Limb (tissue), 2 donors: ENCODE data around the gene ERC2.

ENCODE experiments used
- DNase-seq, 2 donors: peaks; one replicate each; pipeline ENCODE4 v3.0.0-alpha.2; 2016; ENCODE audit errors: extremely low spot score in 2 of 2

Gene ERC2

GRCh38 chr3:56368846-56369245 is 99.4 kb downstream of the ERC2 start:
- no peak for DNase-seq

- no peak for DNase-seq
Measured at GRCh38 chr3:56366641-56367162, 101.6 kb downstream of the ERC2 start.

DNA sequence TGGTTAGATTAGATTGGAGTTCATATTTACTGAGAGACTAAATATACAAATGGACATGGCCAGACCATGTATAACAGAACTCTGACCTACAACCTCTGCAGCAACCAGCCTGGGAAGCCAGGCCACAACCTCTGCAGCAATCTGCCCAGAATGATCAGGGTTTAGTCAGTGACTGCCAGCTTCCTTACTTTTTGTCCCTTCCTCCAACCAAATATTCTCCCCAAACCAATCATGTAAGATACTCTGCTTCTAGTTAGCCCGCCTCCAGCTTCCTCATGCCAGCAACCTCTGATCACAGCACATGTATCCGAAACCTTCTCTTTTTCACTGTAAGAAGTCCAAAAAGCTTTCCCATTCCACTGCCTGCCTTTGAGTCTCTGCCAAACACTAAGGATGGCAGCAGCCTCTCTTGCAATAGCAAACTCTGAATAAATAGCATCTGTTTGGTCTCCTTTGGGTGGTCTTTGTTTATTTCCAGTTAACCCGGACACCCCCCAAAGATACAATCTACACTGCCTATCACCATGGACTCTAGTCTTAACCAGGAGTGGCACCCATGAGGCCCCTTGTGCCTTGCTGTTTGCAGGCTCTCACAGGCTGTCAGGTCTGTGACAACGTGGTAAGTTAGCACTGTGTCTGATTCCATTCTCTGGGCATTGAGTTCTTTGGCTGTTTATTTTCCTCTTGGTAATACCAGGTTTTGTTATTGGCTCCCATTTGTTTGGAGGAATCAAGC is 102.2 kb downstream of the ERC2 start:
- no peak for DNase-seq

DNA sequence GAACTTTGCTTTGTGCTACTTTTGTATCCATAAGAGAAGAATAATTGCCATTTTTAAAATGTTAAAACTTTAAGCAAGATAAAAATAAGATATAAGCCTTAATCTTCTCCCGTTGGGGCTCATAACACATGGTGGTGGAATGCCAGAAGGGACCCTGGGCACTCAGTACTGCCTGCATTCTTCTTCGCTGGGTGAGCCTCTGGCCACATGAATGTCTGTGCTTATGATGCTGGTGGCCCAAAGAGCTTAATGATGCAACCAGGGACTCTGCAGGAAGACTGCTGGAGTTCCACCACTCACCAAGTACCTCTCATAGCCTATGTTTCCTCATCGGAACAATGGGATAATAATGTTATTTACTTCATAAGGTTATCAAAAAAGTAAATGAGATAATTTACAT is 103.6 kb downstream of the ERC2 start:
- no peak for DNase-seq

DNA sequence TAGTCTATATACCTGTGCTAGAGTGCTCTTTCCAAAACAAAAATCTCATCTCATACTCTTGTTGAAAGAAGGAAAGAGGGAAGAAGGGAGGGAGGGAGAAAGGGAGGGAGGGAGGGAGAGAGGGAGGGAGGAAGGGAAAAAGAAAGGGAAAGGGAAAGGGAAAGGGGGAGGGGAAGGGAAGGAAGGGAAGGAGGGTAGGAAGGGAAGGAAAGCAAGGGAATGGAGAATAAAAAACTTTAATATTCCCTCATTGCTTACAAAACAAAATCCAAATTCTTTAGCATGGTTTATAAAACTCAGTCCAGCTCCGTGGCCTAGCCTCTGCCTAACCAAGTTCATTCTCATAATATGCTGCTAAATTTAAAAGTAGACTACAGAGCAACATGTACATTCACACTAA is 104.5 kb downstream of the ERC2 start:
- DNase-seq: no peak

GRCh38 chr3:56361731-56362130 is 106.5 kb downstream of the ERC2 start:
- DNase-seq: no peak

- DNase-seq: no peak
Measured at GRCh38 chr3:56357266-56357665, 111.0 kb downstream of the ERC2 start.

DNA sequence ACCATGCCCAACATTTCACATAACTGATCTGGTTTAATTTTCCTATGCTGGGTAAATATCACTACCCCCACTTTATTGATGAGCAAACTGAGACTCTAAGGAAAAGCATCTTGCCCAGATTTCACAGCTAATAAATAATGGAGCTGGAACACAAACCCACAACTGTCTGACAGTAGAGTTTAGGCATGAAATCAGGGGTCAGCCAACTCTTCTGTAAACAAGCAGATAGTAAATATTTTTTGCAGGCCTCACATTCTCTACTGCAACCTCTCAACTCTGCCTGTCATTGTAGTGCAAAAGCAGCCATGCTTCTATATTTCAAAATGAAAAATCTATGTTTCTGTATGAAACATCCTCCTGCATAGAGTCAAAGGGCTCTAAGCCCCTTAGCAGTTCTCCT is 111.5 kb downstream of the ERC2 start:
- DNase-seq: no peak

- DNase-seq: no peak
Measured at GRCh38 chr3:56355570-56356185, 112.6 kb downstream of the ERC2 start.

DNA sequence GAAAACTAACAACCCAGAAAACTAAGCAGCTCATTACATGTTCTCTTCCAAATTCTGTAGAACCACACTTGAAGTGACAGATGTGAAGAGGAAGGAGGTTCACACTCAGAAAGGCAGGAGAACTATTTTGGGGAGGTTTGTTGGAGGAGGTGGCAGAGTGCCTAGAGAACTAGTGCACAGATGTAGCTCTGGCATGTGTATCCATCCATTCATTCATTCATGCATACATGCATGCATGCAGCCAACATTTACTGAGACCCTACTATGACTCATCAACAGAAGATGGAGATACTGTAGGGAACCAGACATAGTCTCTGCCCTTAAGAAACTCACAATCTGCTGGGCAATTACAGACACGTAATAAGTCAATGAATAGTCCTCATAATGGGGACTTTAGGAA is 116.7 kb downstream of the ERC2 start:
- no peak for DNase-seq

GRCh38 chr3:56347219-56347871 is 120.9 kb downstream of the ERC2 start:
- peak in 1 of 2 donors; percentile 34 for DNase-seq

- no peak for DNase-seq
Measured at GRCh38 chr3:56342475-56342874, 125.8 kb downstream of the ERC2 start.

DNA sequence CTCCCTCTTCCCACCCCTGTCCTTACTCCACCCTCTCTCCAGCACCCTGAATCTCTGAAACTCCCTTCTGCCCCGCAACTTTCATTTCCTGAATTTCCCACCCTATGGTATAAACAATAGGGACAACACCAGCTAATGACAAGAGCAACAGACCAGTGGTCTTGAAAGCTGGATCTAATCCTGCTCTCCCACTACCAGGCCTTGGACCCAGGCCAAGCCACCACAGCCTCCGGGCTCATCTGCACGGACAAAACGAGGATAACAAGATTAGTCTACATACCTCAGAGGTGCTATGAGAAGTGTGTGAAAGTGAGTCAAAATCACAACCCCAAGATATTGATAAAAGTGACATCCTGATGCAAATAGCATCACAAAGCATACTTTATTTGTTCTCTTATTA is 128.6 kb downstream of the ERC2 start:
- peak in 1 of 2 donors; percentile 28 for DNase-seq

- DNase-seq: no peak
Measured at GRCh38 chr3:56339244-56339643, 129.0 kb downstream of the ERC2 start.

GRCh38 chr3:56336023-56336422 is 132.2 kb downstream of the ERC2 start:
- no peak for DNase-seq

DNA sequence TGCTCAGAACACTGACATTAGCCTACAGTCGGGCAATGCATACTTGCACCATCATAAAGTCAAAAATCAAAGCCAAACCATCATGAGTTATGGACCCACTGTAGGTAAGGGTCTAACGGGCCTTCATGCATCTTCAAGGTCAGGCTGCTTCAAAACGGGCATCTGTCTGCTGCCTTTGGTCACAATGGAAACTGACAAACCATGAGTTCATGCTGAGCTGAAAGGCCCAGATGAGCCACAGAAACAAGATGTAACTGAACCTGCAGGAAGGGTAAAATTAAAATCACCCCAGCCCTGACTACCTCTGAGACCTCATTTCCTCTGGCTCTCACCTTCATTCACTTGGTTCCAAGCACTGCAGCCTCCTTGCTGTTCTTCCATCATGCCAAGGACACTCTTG is 143.8 kb downstream of the ERC2 start:
- DNase-seq: no peak

- no peak for DNase-seq
Measured at GRCh38 chr3:56323986-56324420, 144.3 kb downstream of the ERC2 start.

- DNase-seq: no peak
Measured at GRCh38 chr3:56322862-56323261, 145.4 kb downstream of the ERC2 start.

DNA sequence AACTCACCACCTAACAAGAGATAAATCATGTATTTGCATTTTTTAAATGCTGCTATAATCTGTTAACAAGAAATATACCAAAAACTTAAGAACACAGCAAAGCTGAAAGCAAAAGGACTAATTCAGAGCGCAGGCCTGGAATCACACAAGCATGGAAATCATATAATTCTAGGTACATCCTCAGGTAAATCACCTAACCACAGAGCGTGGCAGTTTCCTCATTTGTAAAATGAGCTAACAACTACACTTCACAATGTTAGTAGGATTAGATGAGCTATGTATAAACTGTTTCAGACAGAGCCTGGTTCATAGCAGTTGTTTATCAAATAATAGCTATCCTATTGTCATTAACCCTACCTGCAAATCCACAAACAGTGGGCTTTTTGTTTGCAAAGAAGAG is 146.4 kb downstream of the ERC2 start:
- no peak for DNase-seq

DNA sequence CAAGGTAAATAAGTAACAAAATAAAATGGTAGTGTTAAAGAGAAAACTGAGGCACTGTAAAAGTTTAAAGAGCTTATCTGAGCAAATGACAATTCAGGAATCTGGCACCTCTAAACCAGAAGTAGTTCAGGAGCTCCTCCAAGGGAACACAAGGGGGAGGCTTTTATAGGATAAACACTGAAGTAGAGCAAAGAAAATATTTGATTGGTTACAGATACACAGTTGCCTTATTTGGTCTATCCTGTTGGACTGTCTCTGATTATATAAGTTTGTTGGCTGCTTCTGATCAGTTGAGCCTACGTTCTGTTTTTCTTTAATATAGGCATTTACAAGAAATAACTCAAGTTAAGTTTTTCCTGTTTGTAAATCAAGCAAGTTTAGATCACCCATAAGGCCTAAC is 146.9 kb downstream of the ERC2 start:
- no peak for DNase-seq

DNA sequence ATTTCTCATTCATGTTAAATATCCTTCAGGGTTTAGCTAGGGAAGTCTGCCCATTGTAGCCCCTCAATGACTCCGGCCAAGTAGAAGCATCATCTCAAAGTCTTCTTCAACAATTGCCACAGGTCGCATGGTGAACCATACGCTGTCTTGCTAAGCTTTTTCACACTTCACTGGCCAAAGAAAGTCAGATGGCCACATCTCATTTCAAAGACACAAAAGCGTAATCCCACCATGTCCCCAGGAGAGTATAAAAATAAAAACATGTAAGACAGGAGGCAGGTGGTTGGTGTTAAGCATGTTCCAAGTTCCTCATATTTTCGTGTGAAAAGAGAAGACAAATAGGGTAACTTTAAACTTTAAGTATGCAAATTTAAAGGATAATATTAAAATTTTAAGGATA is 147.4 kb downstream of the ERC2 start:
- DNase-seq: no peak

- DNase-seq: no peak
Measured at GRCh38 chr3:56318891-56319290, 149.4 kb downstream of the ERC2 start.

GRCh38 chr3:56316944-56317343 is 151.3 kb downstream of the ERC2 start:
- DNase-seq: no peak
